HFF-Myc (cell line): ENCODE measurements around the gene SCGB1C1.
"Not testable (repeated sequence)": the region's sequence is repeated elsewhere in the genome, so short reads cannot be mapped to it uniquely, and the experiment has no call there.

Experiments
- DNase-seq: peaks from one replicate; pipeline ENCODE4 v3.0.0-alpha.2; 2011; ENCODE audit warnings: low read depth; ENCODE audit errors: extremely low read depth
- H3K4me3 ChIP-seq: replicated peaks from 2 replicates; pipeline ENCODE4 v1.5.1; 2011; ENCODE audit warnings: low read depth, mild to moderate bottlenecking, control low read depth, low read length
- CTCF ChIP-seq: IDR thresholded peaks from 2 replicates; pipeline ENCODE4 v1.5.1; 2012; ENCODE audit warnings: mild to moderate bottlenecking, low read depth, low read length, control low read depth; ENCODE audit errors: missing control alignments

The SCGB1C1 gene

GRCh38 chr11:214083-214482 is 21.2 kb downstream of the SCGB1C1 start:
- no peak overlapping the region for H3K4me3 ChIP-seq
- no peak for DNase-seq
- no peak for TF ChIP-seq CTCF

- H3K4me3 ChIP-seq = no peak overlapping the region
- DNase-seq = no peak
- TF ChIP-seq CTCF = no peak
Measured at GRCh38 chr11:215581-216037, 22.7 kb downstream of the SCGB1C1 start.

GRCh38 chr11:216081-216974 is 23.4 kb downstream of the SCGB1C1 start:
- H3K4me3 ChIP-seq = no peak overlapping the region
- no peak for TF ChIP-seq CTCF
- DNase-seq = no peak

GRCh38 chr11:217704-218103 is 24.8 kb downstream of the SCGB1C1 start:
- no peak overlapping the region for H3K4me3 ChIP-seq
- no peak for DNase-seq
- TF ChIP-seq CTCF = no peak

- no peak for TF ChIP-seq CTCF
- H3K4me3 ChIP-seq = no peak overlapping the region
- no peak for DNase-seq
Measured at GRCh38 chr11:218815-219593, 26.1 kb downstream of the SCGB1C1 start.

- not testable (repeated sequence) for H3K4me3 ChIP-seq, DNase-seq
Measured at GRCh38 chr11:220641-221215, 27.9 kb downstream of the SCGB1C1 start.

GRCh38 chr11:221539-221938 is 28.7 kb downstream of the SCGB1C1 start:
- no peak overlapping the region for H3K4me3 ChIP-seq
- TF ChIP-seq CTCF = no peak
- DNase-seq = no peak
